RWPE1 (cell line): ENCODE results near the gene ERF.
A peak's percentile ranks its signal among the peaks of the same experiment; 100 is the strongest.

Experiments
- CTCF ChIA-PET: fragments of 350-600 bp; sonication (Branson Sonifier 250); formaldehyde crosslinking; extraction: SDS; loops from one replicate; lab custom pipeline; 2021; lab: Yijun Ruan, JAX
- POLR2A ChIA-PET: fragments of 400-600 bp; formaldehyde crosslinking; extraction: SDS; loops from one replicate; lab custom pipeline; 2020; ENCODE audit warnings: antibody characterized with exemption; ENCODE audit not compliant: low non-redundant PET; lab: Yijun Ruan, JAX
- DNase-seq: peaks from one replicate; pipeline ENCODE4 v3.0.0; 2012; ENCODE audit warnings: low spot score
- H3K27ac ChIP-seq: fragments of 450-650 bp; 2 replicates; pipeline ENCODE4 v1.5.1; 2017
- CTCF ChIP-seq: fragments of 450-650 bp; conservative IDR thresholded peaks from 2 replicates; pipeline ENCODE4 v1.5.1; 2017; ENCODE audit warnings: low read depth, mild to moderate bottlenecking

The ERF gene

GRCh38 chr19:42203700-42204099 lies 51.2 kb downstream of the ERF start:
- POLR2A ChIA-PET, result no interaction called here
- CTCF ChIA-PET, result no interaction called here
- no peak for TF ChIP-seq CTCF
- DNase-seq, result no peak
- H3K27ac ChIP-seq, result peak overlapping the region; percentile 40

- peak overlapping the region; percentile 96 for H3K27ac ChIP-seq
- no peak for TF ChIP-seq CTCF
- DNase-seq, result no peak
- ChIA-PET CTCF (interaction anchor here (0.6 kb wide), 2 partner anchors 12 to 89 kb away, joined by 6 read pairs; no protein-coding TSS in a partner anchor), POLR2A (no interaction called here)
These were observed 52.5 kb downstream of the ERF start for GRCh38 chr19:42202290-42202880.

GRCh38 chr19:42201489-42202289 lies 53.2 kb downstream of the ERF start:
- H3K27ac ChIP-seq, result peak overlapping the region; percentile 96
- TF ChIP-seq CTCF, result no peak
- no peak for DNase-seq
- ChIA-PET CTCF (interaction anchor here (0.6 kb wide), 1 partner anchor 11 kb away, joined by 6 read pairs; no protein-coding TSS in a partner anchor), POLR2A (no interaction called here)

GRCh38 chr19:42200116-42200715 lies 54.7 kb downstream of the ERF start:
- no peak for TF ChIP-seq CTCF
- CTCF ChIA-PET, result interaction anchor here (0.6 to 1.0 kb wide), 4 partner anchors 11 to 77 kb away, joined by 3 to 8 read pairs (median 4); no protein-coding TSS in a partner anchor
- no peak for DNase-seq
- peak overlapping the region; percentile 96 for H3K27ac ChIP-seq
- POLR2A ChIA-PET, result no interaction called here

GRCh38 chr19:42199440-42200115 lies 55.4 kb downstream of the ERF start:
- ChIA-PET CTCF (interaction anchor here (0.6 to 1.0 kb wide), 4 partner anchors 8 to 77 kb away, joined by 3 to 8 read pairs (median 4); no protein-coding TSS in a partner anchor), POLR2A (no interaction called here)
- DNase-seq, result peak; percentile 85
- peak; percentile 49 for TF ChIP-seq CTCF
- peak overlapping the region; percentile 96 for H3K27ac ChIP-seq
